Hepatocyte (in vitro differentiated cells): ENCODE measurements around the gene RARB.

Experiments
- EZH2phosphoT487 ChIP-seq: fragments of 200-600 bp; sonication (generic); IDR thresholded peaks from one replicate; pipeline ENCODE4 v1.6.1; 2018; ENCODE audit warnings: antibody characterized with exemption, mild to moderate bottlenecking, low read depth, moderate library complexity; ENCODE audit not compliant: unreplicated experiment, severe bottlenecking
- TF ChIP-seq, protein P1 (sequence below): fragments of 200-600 bp; sonication (generic); IDR thresholded peaks from 2 replicates; pipeline ENCODE4 v1.5.1; 2016; ENCODE audit warnings: antibody characterized with exemption, mild to moderate bottlenecking; ENCODE audit not compliant: poor library complexity

DNA sequence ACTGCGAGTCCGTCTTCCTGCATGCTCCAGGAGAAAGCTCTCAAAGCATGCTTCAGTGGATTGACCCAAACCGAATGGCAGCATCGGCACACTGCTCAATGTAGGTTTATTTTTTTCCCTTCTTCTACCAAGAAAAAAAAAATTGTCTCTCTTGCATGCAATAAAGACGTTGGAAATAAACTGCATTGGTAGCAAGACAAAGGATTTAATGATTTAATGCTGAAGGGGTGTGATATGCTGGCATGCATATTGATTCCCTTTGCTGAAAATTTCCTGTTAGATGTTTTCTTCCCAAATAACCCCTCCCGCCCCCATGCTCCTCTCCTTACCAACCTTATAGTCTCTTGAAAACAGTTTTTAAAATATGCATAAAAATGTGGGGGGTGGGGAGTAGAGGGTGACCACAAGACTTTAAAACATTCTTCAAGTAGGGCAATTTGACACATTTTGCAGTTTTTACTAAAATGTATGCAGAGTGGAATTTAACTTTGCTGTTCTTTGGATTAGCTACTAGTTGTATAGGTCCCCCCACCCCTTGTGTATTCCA lies 799 bp downstream of the RARB start:
- TF ChIP-seq, protein P1, sequence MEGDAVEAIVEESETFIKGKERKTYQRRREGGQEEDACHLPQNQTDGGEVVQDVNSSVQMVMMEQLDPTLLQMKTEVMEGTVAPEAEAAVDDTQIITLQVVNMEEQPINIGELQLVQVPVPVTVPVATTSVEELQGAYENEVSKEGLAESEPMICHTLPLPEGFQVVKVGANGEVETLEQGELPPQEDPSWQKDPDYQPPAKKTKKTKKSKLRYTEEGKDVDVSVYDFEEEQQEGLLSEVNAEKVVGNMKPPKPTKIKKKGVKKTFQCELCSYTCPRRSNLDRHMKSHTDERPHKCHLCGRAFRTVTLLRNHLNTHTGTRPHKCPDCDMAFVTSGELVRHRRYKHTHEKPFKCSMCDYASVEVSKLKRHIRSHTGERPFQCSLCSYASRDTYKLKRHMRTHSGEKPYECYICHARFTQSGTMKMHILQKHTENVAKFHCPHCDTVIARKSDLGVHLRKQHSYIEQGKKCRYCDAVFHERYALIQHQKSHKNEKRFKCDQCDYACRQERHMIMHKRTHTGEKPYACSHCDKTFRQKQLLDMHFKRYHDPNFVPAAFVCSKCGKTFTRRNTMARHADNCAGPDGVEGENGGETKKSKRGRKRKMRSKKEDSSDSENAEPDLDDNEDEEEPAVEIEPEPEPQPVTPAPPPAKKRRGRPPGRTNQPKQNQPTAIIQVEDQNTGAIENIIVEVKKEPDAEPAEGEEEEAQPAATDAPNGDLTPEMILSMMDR, result no peak
- TF ChIP-seq EZH2phosphoT487, result no peak
